Measurements from ENCODE around the gene GRIN2A.

DNA sequence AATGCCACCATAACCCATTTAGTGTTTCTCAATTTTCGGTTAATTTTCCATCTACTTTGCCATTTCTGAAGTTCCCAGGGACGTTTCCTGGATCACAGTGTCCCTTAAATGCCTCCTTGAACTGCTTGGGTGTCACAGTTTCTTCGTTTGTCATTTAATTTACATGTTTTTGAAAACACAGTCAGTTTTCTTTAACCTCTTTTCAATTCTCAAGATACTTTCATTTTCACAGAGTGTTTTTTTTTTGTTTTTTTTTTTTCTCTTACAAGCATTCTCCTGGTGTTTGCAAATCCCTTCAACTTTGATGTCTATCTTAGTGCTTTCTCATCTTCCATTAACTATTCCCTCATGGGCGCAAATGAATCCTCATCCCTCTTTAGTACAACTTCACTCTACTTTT is 283.7 kb downstream of the GRIN2A start:
- TF ChIP-seq, protein P1, sequence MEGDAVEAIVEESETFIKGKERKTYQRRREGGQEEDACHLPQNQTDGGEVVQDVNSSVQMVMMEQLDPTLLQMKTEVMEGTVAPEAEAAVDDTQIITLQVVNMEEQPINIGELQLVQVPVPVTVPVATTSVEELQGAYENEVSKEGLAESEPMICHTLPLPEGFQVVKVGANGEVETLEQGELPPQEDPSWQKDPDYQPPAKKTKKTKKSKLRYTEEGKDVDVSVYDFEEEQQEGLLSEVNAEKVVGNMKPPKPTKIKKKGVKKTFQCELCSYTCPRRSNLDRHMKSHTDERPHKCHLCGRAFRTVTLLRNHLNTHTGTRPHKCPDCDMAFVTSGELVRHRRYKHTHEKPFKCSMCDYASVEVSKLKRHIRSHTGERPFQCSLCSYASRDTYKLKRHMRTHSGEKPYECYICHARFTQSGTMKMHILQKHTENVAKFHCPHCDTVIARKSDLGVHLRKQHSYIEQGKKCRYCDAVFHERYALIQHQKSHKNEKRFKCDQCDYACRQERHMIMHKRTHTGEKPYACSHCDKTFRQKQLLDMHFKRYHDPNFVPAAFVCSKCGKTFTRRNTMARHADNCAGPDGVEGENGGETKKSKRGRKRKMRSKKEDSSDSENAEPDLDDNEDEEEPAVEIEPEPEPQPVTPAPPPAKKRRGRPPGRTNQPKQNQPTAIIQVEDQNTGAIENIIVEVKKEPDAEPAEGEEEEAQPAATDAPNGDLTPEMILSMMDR (IDR thresholded peaks at IDR 0.05; ENCODE audit: poor library complexity, severe bottlenecking), result no peak
- TF ChIP-seq EZH2 (IDR thresholded peaks at IDR 0.05; ENCODE audit: borderline replicate concordance, insufficient read depth, low read length, poor library complexity, severe bottlenecking) (no peak), SMC3 (conservative IDR thresholded peaks at IDR 0.05; ENCODE audit: poor library complexity) (no peak), MXI1 (conservative IDR thresholded peaks at IDR 0.05; ENCODE audit: poor library complexity, severe bottlenecking) (no peak), POLR2AphosphoS5 (IDR thresholded peaks at IDR 0.05) (no peak), EP300 (conservative IDR thresholded peaks at IDR 0.05; ENCODE audit: poor library complexity, severe bottlenecking) (no peak), RAD21 (conservative IDR thresholded peaks at IDR 0.05) (no peak)
